ENCODE data around the gene BBS10. TPM values are rescaled to one million over a fixed set of nuclear protein-coding genes. Genes with fewer than 3 reads are reported as not detected.
"Not testable (repeated sequence)": the region's sequence is repeated elsewhere in the genome, so short reads cannot be mapped to it uniquely, and the experiment has no call there.

Gene BBS10
- total RNA-seq, 4 donors from 2014 or later = 6.9 to 34.2 (median 15.1) TPM

DNA sequence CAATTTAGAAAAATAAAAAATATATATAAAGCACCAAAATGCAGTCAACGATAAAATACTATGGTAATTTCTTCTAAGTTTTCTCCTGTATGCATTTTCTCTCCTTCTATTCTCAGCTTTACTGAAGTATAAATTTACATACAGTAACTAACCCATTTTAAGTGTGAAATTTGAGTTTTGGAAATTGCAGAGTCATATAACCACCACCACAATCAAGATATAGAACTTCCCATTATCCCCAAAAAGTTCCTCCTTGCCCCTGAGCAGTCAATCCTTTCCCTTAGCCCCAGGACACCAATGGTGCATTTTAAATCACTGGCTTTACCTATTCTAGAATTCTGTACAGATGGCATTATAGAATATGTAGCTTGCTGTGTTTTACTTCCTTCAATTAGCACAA lies 31.0 kb upstream of the BBS10 start:
- Histone ChIP-seq H3K4me3 (no peak overlapping the region), H3K4me1 (no peaks in the 10 kb centered on the region), H3K9me3 (no peaks in the 10 kb centered on the region), H3K36me3 (no peaks in the 10 kb centered on the region), H3K27me3 (no peaks in the 10 kb centered on the region), H3K27ac (no peak overlapping the region)
- TF ChIP-seq CTCF (IDR thresholded peaks at IDR 0.05) = no peak
- TF ChIP-seq POLR2A (IDR thresholded peaks at IDR 0.05) = no peak
- no peak for DNase-seq
- intact Hi-C loops (cut with DNase I; ENCODE audit: low total_unique reads) = no loop called here

- intact Hi-C loops (cut with DNase I; ENCODE audit: low total_unique reads); H3K4me3 ChIP-seq; H3K27ac ChIP-seq; DNase-seq; H3K36me3 ChIP-seq; H3K27me3 ChIP-seq; H3K9me3 ChIP-seq; H3K4me1 ChIP-seq: not testable (repeated sequence)
Observed at GRCh38 chr12:76376876-76377275, 28.7 kb upstream of the BBS10 start.

GRCh38 chr12:76375939-76376338 lies 27.7 kb upstream of the BBS10 start:
- H3K27me3 ChIP-seq = no peaks in the 10 kb centered on the region
- no peaks in the 10 kb centered on the region for H3K4me1 ChIP-seq
- no peak overlapping the region for H3K4me3 ChIP-seq
- intact Hi-C loops (cut with DNase I; ENCODE audit: low total_unique reads) = no loop called here
- no peaks in the 10 kb centered on the region for H3K9me3 ChIP-seq
- no peak overlapping the region for H3K27ac ChIP-seq
- TF ChIP-seq CTCF (IDR thresholded peaks at IDR 0.05) (no peak), POLR2A (IDR thresholded peaks at IDR 0.05) (no peak)
- DNase-seq = no peak
- no peaks in the 10 kb centered on the region for H3K36me3 ChIP-seq

DNA sequence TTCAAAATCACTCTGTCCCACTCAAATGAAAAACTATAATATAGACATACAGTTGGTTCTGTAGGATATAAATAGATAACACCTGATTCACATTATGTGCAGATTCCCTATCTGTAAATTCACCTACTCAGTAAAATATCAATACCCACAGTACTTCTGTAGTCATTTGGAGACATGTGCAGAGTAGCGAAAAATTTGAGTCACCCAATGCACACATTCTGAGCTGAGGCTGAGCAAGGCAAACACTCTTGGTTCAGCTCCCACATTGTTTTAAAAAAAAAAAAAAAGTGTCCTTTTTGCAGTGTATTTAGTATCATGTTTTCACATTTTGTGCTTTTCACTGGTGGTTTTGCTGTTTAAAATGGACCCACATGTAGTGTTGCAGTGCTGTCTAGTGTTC lies 27.3 kb upstream of the BBS10 start:
- Histone ChIP-seq H3K9me3 (no peaks in the 10 kb centered on the region), H3K27ac (no peak overlapping the region), H3K27me3 (no peaks in the 10 kb centered on the region), H3K4me3 (no peak overlapping the region), H3K4me1 (no peaks in the 10 kb centered on the region), H3K36me3 (no peaks in the 10 kb centered on the region)
- no peak for DNase-seq
- TF ChIP-seq CTCF (IDR thresholded peaks at IDR 0.05) (no peak), POLR2A (IDR thresholded peaks at IDR 0.05) (no peak)
- intact Hi-C loops (cut with DNase I; ENCODE audit: low total_unique reads) = no loop called here

- H3K27ac ChIP-seq = no peak overlapping the region
- TF ChIP-seq POLR2A (IDR thresholded peaks at IDR 0.05) = no peak
- no peak for TF ChIP-seq CTCF (IDR thresholded peaks at IDR 0.05)
- DNase-seq = no peak
- no peaks in the 10 kb centered on the region for H3K4me1 ChIP-seq
- no peaks in the 10 kb centered on the region for H3K9me3 ChIP-seq
- intact Hi-C loops (cut with DNase I; ENCODE audit: low total_unique reads) = no loop called here
- H3K4me3 ChIP-seq = no peak overlapping the region
- H3K36me3 ChIP-seq = no peaks in the 10 kb centered on the region
- no peaks in the 10 kb centered on the region for H3K27me3 ChIP-seq
Observed at GRCh38 chr12:76374386-76375020, 26.3 kb upstream of the BBS10 start.

GRCh38 chr12:76368230-76368629 lies 20.0 kb upstream of the BBS10 start:
- H3K36me3 ChIP-seq = no peaks in the 10 kb centered on the region
- H3K4me3 ChIP-seq = no peak overlapping the region
- DNase-seq = no peak
- TF ChIP-seq POLR2A (IDR thresholded peaks at IDR 0.05) = no peak
- no peak overlapping the region for H3K27ac ChIP-seq
- intact Hi-C loops (cut with DNase I; ENCODE audit: low total_unique reads) = no loop called here
- H3K27me3 ChIP-seq = no peaks in the 10 kb centered on the region
- H3K9me3 ChIP-seq = no peaks in the 10 kb centered on the region
- no peaks in the 10 kb centered on the region for H3K4me1 ChIP-seq

Measured in uterus (tissue), 4 donors.